NB4 (cell line): ENCODE data around the gene SHISA6.

Experiments used
- CTCF ChIP-seq: IDR thresholded peaks from one replicate; pipeline ENCODE4 v1.5.1; 2012; ENCODE audit warnings: low read depth, low read length
- MAX ChIP-seq: IDR thresholded peaks from 2 replicates; pipeline ENCODE4 v1.6.1; 2011; ENCODE audit warnings: low read depth, low read length
- MYC ChIP-seq: IDR thresholded peaks from 2 replicates; pipeline ENCODE4 v1.6.1; 2011; ENCODE audit warnings: low read depth, low read length
- POLR2A ChIP-seq: IDR thresholded peaks from 2 replicates; pipeline ENCODE4 v1.6.1; 2011; ENCODE audit warnings: mild to moderate bottlenecking; ENCODE audit not compliant: insufficient read length; ENCODE audit errors: extremely low read depth

- no peak for TF ChIP-seq CTCF
- no peak for TF ChIP-seq MAX
- no peak for TF ChIP-seq MYC
- TF ChIP-seq POLR2A: no peak
Observed at GRCh38 chr17:11492511-11492910, 251.5 kb downstream of the SHISA6 start.
